ENCODE data around the gene GEMIN4. TPM values are rescaled to one million over a fixed set of nuclear protein-coding genes. Genes with fewer than 3 reads are reported as not detected.

Gene GEMIN4
- total and polyA plus RNA-seq, 8 donors: 14.0 to 34.5 (median 31.7) TPM

- intact Hi-C loops (cut with DNase I): no loop called here
- ATAC-seq: peak; percentile 74
These were observed 25.7 kb downstream of the GEMIN4 start for GRCh38 chr17:726271-726919.

GRCh38 chr17:725746-726145, 26.3 kb downstream of the GEMIN4 start:
- H3K9me3 ChIP-seq: no peaks in the 10 kb centered on the region
- DNase-seq: no peak
- no peaks in the 10 kb centered on the region for H3K27me3 ChIP-seq
- no peak for TF ChIP-seq CTCF (IDR thresholded peaks at IDR 0.05)
- no peaks in the 10 kb centered on the region for H3K36me3 ChIP-seq
- intact Hi-C loops (cut with DNase I): no loop called here
- H3K4me3 ChIP-seq: no peak overlapping the region
- peak; percentile 84 for ATAC-seq
- H3K27ac ChIP-seq: peak overlapping the region in 1 of 2 donors; percentile 76
- peaks cover 0 to 8% of the 10 kb centered on the region in 2 donors for H3K4me1 ChIP-seq

More at GRCh38 chr17:726271-726919, 25.7 kb downstream of the GEMIN4 start:
- Histone ChIP-seq H3K27ac (peak overlapping the region in 1 of 2 donors; percentile 76), H3K9me3 (no peaks in the 10 kb centered on the region), H3K4me1 (peaks cover 0 to 12% of the 10 kb centered on the region in 2 donors), H3K4me3 (no peak overlapping the region), H3K36me3 (no peaks in the 10 kb centered on the region), H3K27me3 (peaks cover 0 to 2% of the 10 kb centered on the region in 2 donors)
- no peak for TF ChIP-seq CTCF (IDR thresholded peaks at IDR 0.05)
- peak in 1 of 4 donors; percentile 49 for DNase-seq

GRCh38 chr17:725084-725483, 27.0 kb downstream of the GEMIN4 start:
- Histone ChIP-seq H3K4me3 (no peak overlapping the region), H3K36me3 (no peaks in the 10 kb centered on the region), H3K27ac (no peak overlapping the region), H3K4me1 (peaks cover 0 to 8% of the 10 kb centered on the region in 2 donors), H3K9me3 (no peaks in the 10 kb centered on the region), H3K27me3 (no peaks in the 10 kb centered on the region)
- no peak for TF ChIP-seq CTCF (IDR thresholded peaks at IDR 0.05)
- DNase-seq: no peak
- no peak for ATAC-seq
- intact Hi-C loops (cut with DNase I): no loop called here

GRCh38 chr17:721540-721937, 30.5 kb downstream of the GEMIN4 start:
- ATAC-seq: no peak
- intact Hi-C loops (cut with DNase I): no loop called here

More at GRCh38 chr17:721540-721937, 30.5 kb downstream of the GEMIN4 start:
- H3K27me3 ChIP-seq: no peaks in the 10 kb centered on the region
- DNase-seq: no peak
- H3K36me3 ChIP-seq: no peaks in the 10 kb centered on the region
- H3K9me3 ChIP-seq: no peaks in the 10 kb centered on the region
- no peak overlapping the region for H3K27ac ChIP-seq
- H3K4me1 ChIP-seq: peaks cover 0 to 7% of the 10 kb centered on the region in 2 donors
- H3K4me3 ChIP-seq: no peak overlapping the region
- no peak for TF ChIP-seq CTCF (IDR thresholded peaks at IDR 0.05)
